Karpas-422 (cell line): ENCODE results near the gene CHADL. TPM values are rescaled to one million over a fixed set of nuclear protein-coding genes. Genes with fewer than 3 reads are reported as not detected.

Experiments
- DNase-seq: peaks from one replicate; pipeline ENCODE4 v3.0.0-alpha.2; 2015
- H2AFZ ChIP-seq: fragments of 200-600 bp; sonication (generic); 2 replicates; pipeline ENCODE4 v1.6.1; 2014; ENCODE audit warnings: antibody characterized with exemption, low read length, mixed read lengths
- H3K27ac ChIP-seq: fragments of 200-600 bp; sonication (generic); 2 replicates; pipeline ENCODE4 v1.5.1; 2014; ENCODE audit warnings: mild to moderate bottlenecking, low read length, moderate library complexity
- H3K27me3 ChIP-seq: fragments of 200-600 bp; sonication (generic); 2 replicates; pipeline ENCODE4 v1.6.1; 2014; ENCODE audit warnings: low read length, mixed read lengths
- H3K36me3 ChIP-seq: fragments of 200-600 bp; sonication (generic); 2 replicates; pipeline ENCODE4 v1.6.1; 2014; ENCODE audit warnings: low read length, mixed read lengths; ENCODE audit not compliant: insufficient read depth
- H3K4me1 ChIP-seq: fragments of 200-600 bp; sonication (generic); 2 replicates; pipeline ENCODE4 v1.6.1; 2014; ENCODE audit warnings: mild to moderate bottlenecking, low read length, mixed read lengths
- H3K4me2 ChIP-seq: fragments of 200-600 bp; sonication (generic); 2 replicates; pipeline ENCODE4 v1.6.1; 2014; ENCODE audit warnings: low read length, low read depth, mild to moderate bottlenecking; ENCODE audit not compliant: poor library complexity, severe bottlenecking
- H3K4me3 ChIP-seq: fragments of 200-600 bp; sonication (generic); 2 replicates; pipeline ENCODE4 v1.5.1; 2014; ENCODE audit warnings: mild to moderate bottlenecking, antibody characterized with exemption, low read length, mixed read lengths
- H3K79me2 ChIP-seq: fragments of 200-600 bp; sonication (generic); 2 replicates; pipeline ENCODE4 v1.6.1; 2014; ENCODE audit warnings: mild to moderate bottlenecking, low read length, mixed read lengths
- H3K9ac ChIP-seq: fragments of 200-600 bp; sonication (generic); 2 replicates; pipeline ENCODE4 v1.6.0; 2014; ENCODE audit warnings: low read length
- H3K9me2 ChIP-seq: fragments of 200-600 bp; sonication (generic), shearing (Covaris generic); replicated peaks from 2 replicates; pipeline ENCODE4 v1.6.0; 2014; ENCODE audit warnings: mild to moderate bottlenecking, low read length, moderate library complexity; ENCODE audit not compliant: insufficient read depth
- H3K9me3 ChIP-seq: fragments of 300-700, 200-600 bp; sonication (generic); 2 replicates; pipeline ENCODE4 v1.6.1; 2014; ENCODE audit warnings: low read length, mixed read lengths
- H4K20me1 ChIP-seq: fragments of 200-600 bp; sonication (generic); 2 replicates; pipeline ENCODE4 v1.6.1; 2014; ENCODE audit warnings: mild to moderate bottlenecking, antibody characterized with exemption, low read length, low read depth; ENCODE audit not compliant: insufficient read depth
- total RNA-seq: library from RNA; depleted of rRNA; stranded (reverse); fragments of >200 nt; shearing (Covaris generic); gene quantifications from 2 replicates; pipeline ENCODE4 v1.2.3, GENCODE V29; 2014; ENCODE audit warnings: low replicate concordance

The CHADL gene
- total RNA-seq, 1 experiment from 2014 or later: not detected

GRCh38 chr22:41230401-41230785 lies 10.3 kb downstream of the CHADL start:
- Histone ChIP-seq H3K4me3 (no peak overlapping the region), H3K9ac (no peak overlapping the region), H3K9me3 (no peaks in the 10 kb centered on the region), H3K27me3 (no peaks in the 10 kb centered on the region), H3K79me2 (no peaks in the 10 kb centered on the region), H4K20me1 (no peaks in the 10 kb centered on the region), H3K4me1 (no peaks in the 10 kb centered on the region), H3K9me2 (no peaks in the 10 kb centered on the region), H3K36me3 (no peaks in the 10 kb centered on the region; the same call in none of the 2 replicates), H3K27ac (no peak overlapping the region), H2AFZ (no peak overlapping the region), H3K4me2 (no peak overlapping the region)
- no peak for DNase-seq

DNA sequence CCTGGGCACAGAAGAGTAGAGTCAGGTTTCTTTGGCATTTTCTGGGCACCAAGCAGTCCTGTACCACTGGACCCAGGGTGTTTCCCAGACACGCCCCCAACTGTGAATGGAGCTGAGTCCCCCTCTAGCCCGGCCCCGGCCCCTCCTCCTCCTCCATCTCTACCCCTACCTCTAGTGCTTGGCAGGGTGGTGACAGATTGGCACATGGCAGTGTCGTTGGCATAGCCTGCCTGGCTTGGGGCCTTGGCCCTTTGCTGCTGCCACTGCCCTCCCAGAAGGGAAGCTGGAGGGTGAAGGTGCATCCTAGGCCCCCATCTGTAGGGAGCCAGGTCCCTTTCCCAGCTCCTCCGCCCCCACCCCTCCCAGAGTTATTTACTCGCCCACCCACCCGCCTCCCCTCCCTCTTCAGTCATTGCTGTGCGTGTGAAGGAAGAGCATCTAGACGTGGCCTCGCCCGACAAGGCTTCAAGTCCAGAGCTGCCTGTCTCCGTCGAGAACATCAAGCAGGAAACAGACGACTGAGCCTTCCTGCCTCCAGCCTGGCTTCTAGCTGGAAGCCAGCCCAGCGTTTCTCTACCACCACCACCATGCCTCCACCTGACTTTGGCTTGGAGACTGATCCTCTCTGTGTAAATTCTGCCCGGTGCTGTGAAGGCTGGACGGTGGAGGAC lies 10.9 kb downstream of the CHADL start:
- Histone ChIP-seq H3K79me2 (no peaks in the 10 kb centered on the region), H3K9me3 (no peaks in the 10 kb centered on the region), H2AFZ (no peak overlapping the region), H3K9ac (no peak overlapping the region), H4K20me1 (no peaks in the 10 kb centered on the region), H3K4me1 (no peaks in the 10 kb centered on the region), H3K4me2 (no peak overlapping the region), H3K9me2 (no peaks in the 10 kb centered on the region), H3K4me3 (no peak overlapping the region), H3K36me3 (no peaks in the 10 kb centered on the region; the same call in none of the 2 replicates), H3K27ac (no peak overlapping the region), H3K27me3 (no peaks in the 10 kb centered on the region)
- DNase-seq: no peak

DNA sequence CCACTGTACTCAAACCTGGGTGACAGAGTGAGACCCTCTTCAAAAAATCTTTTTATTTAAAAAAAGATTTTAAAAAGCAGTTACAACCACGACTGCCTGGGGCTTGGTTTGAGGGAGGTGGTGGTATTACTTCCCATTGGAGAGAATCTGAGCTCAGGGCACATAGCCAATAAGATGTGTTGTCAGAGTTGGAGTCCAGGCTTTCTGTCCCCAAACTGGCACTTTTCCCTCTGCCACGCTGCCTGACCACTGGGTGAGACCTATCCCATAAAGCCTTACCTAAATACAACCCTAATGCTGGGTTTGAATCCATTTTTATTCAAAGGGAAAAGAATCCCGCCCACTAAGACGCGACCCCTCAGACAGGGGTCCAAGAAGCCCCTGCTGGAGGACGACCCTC lies 11.5 kb downstream of the CHADL start:
- Histone ChIP-seq H3K27ac (no peak overlapping the region), H3K4me2 (no peak overlapping the region), H3K4me1 (no peaks in the 10 kb centered on the region), H4K20me1 (no peaks in the 10 kb centered on the region), H3K9ac (no peak overlapping the region), H3K27me3 (no peaks in the 10 kb centered on the region), H3K4me3 (no peak overlapping the region), H3K36me3 (no peaks in the 10 kb centered on the region; the same call in none of the 2 replicates), H3K79me2 (no peaks in the 10 kb centered on the region), H2AFZ (no peak overlapping the region), H3K9me3 (no peaks in the 10 kb centered on the region), H3K9me2 (no peaks in the 10 kb centered on the region)
- no peak for DNase-seq

DNA sequence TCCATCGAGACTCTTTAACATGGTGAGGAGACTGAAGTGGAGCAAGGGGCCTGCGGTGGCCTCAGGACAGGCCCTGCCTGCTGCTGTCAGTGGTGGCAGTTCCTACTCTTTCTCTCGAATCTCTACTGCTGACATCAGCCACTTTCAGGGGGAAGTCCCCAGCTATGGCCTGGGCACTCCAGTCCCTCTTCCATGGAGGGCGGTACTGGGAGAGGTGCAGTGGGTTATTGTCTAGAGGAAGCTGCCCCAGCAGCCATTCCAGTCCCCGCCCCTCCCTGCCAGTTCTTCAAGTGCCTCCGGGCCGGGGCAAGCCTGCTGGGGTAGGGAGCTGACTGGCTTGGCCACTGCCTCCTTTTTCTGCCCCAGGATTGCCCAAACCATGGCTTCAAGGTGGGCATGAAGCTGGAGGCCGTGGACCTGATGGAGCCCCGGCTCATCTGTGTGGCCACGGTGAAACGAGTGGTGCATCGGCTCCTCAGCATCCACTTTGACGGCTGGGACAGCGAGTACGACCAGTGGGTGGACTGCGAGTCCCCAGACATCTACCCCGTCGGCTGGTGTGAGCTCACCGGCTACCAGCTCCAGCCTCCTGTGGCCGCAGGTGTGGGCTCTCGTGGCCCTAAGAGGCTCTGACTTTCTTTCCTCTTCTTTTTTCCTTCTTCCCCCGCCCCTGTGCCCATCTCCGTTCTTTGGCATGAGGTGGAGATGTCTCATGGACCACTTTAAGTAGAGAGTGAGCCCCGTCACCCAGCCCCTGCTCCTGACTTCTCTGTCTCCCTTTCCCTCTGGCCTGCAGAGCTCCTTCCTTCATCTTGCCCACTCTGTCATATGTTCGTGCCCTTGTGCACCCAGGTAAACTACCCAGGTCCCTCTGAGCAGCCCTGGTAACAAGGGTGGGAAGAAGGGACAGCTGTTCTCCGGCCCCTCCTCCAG lies 13.7 kb downstream of the CHADL start:
- Histone ChIP-seq H3K36me3 (no peaks in the 10 kb centered on the region; the same call in none of the 2 replicates), H3K4me1 (no peaks in the 10 kb centered on the region), H3K4me3 (no peak overlapping the region), H3K9ac (no peak overlapping the region), H3K27me3 (no peaks in the 10 kb centered on the region), H2AFZ (no peak overlapping the region), H3K4me2 (no peak overlapping the region), H3K9me2 (no peaks in the 10 kb centered on the region), H3K27ac (no peak overlapping the region), H3K79me2 (no peaks in the 10 kb centered on the region), H4K20me1 (no peaks in the 10 kb centered on the region), H3K9me3 (no peaks in the 10 kb centered on the region)
- no peak for DNase-seq

DNA sequence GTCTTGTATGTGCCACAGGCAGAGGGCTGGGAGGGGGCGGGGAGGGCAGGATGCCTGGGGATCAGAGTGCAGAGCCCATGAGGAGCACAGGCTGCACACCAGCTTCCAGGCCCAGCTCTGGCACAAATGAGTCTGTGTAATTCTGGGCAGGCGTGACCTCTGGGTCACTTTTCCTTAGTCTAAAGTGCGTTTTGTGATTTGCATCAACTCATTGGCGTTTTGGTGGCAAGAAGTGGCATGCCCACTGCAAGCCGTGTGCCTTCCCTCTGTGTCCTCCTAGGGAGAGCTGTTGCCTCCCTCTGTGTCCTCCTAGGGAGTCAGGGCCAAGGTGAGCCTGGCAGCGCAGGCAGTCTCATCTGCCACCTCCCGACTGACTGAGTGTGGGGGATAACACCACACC lies 17.2 kb downstream of the CHADL start:
- no peaks in the 10 kb centered on the region for H3K9me3 ChIP-seq
- H2AFZ ChIP-seq: no peak overlapping the region
- no peak overlapping the region for H3K9ac ChIP-seq
- H3K9me2 ChIP-seq: no peaks in the 10 kb centered on the region
- no peak for DNase-seq
- H3K27ac ChIP-seq: no peak overlapping the region
- no peaks in the 10 kb centered on the region for H3K27me3 ChIP-seq
- peaks cover 4% of the 10 kb centered on the region for H3K36me3 ChIP-seq
- H3K4me2 ChIP-seq: no peak overlapping the region
- H3K4me3 ChIP-seq: no peak overlapping the region
- no peaks in the 10 kb centered on the region for H3K4me1 ChIP-seq
- no peaks in the 10 kb centered on the region for H3K79me2 ChIP-seq
- H4K20me1 ChIP-seq: no peaks in the 10 kb centered on the region

DNA sequence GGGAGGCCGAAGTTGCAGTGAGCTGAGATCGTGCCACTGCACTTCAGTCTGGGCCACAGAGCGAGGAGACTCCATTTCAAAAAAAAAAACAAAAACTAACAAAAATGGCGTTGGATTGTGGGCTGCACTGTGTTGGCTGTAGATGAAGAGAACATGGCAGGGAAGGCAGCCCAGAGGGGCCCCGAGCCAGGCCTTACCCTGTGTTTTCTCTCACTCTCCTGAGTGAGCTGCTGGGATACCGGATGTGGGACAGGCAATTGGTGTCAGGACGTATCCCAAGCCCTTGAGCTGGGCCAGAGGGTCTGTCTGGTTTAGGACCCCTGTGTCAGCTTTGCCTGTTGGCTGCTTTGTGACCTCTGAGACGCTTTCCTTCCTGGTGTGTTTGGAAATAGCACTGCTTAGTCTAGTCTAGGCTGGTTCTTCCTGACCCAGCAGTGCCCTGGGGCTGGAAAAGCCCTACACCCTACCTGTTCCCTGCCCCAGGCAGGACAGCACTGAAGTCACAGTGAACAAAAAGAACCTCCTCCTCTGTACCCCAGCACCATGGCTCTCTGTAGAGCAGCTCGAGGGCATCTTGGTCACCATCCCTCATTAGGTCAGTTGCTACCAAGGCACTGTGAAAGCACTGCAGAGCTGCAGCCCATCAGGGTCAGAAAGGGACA lies 17.8 kb downstream of the CHADL start:
- no peak for DNase-seq
- no peak overlapping the region for H3K27ac ChIP-seq

GRCh38 chr22:41217553-41218157 lies 23.1 kb downstream of the CHADL start:
- Histone ChIP-seq H3K27ac (no peak overlapping the region), H3K4me2 (no peak overlapping the region), H3K9me3 (no peaks in the 10 kb centered on the region), H3K79me2 (no peaks in the 10 kb centered on the region), H3K9ac (no peak overlapping the region), H3K4me1 (no peaks in the 10 kb centered on the region), H3K36me3 (peaks cover 20% of the 10 kb centered on the region), H3K9me2 (no peaks in the 10 kb centered on the region), H3K4me3 (no peak overlapping the region), H2AFZ (no peak overlapping the region), H3K27me3 (no peaks in the 10 kb centered on the region), H4K20me1 (no peaks in the 10 kb centered on the region)
- no peak for DNase-seq

More for the DNA sequence above, 17.8 kb downstream of the CHADL start:
- no peak overlapping the region for H3K4me3 ChIP-seq
- H3K9me2 ChIP-seq: no peaks in the 10 kb centered on the region
- no peak overlapping the region for H3K4me2 ChIP-seq
- H3K36me3 ChIP-seq: peaks cover 4% of the 10 kb centered on the region
- no peaks in the 10 kb centered on the region for H3K79me2 ChIP-seq
- H2AFZ ChIP-seq: no peak overlapping the region
- H3K9me3 ChIP-seq: no peaks in the 10 kb centered on the region
- H4K20me1 ChIP-seq: no peaks in the 10 kb centered on the region
- no peaks in the 10 kb centered on the region for H3K27me3 ChIP-seq
- H3K9ac ChIP-seq: no peak overlapping the region
- H3K4me1 ChIP-seq: no peaks in the 10 kb centered on the region

DNA sequence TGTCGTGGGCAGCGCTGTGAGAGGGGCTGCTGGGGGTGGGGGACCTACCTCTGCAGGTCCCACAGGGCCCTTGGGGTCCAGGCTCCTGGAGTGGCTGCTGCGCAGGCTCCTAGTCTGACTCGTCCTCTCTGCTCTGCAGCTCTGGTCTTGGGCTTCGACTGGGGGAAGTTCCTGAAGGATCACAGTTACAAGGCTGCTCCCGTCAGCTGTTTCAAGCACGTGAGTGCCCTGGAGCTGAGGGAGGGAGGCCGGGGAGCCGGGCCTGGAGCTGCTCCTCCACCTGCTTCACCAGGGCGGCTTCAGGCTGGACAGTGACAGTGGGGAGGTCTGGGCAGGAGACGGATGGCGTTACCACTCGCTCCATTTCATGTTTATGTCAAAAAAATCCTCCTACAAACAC lies 23.7 kb downstream of the CHADL start:
- Histone ChIP-seq H3K27ac (no peak overlapping the region), H3K9ac (no peak overlapping the region), H3K9me3 (no peaks in the 10 kb centered on the region), H3K9me2 (no peaks in the 10 kb centered on the region), H4K20me1 (no peaks in the 10 kb centered on the region), H3K4me1 (no peaks in the 10 kb centered on the region), H3K4me2 (no peak overlapping the region), H3K79me2 (no peaks in the 10 kb centered on the region), H3K36me3 (peaks cover 23% of the 10 kb centered on the region), H3K27me3 (no peaks in the 10 kb centered on the region), H2AFZ (no peak overlapping the region), H3K4me3 (no peak overlapping the region)
- no peak for DNase-seq
